Parathyroid adenoma (tissue), 2 donors: ENCODE results near the gene HBD.

Source experiments
- H2AFZ ChIP-seq: fragments of 300-600 bp; sonication (generic); one replicate; pipeline ENCODE4 v1.7.0; 2017; ENCODE audit warnings: antibody characterized with exemption, mild to moderate bottlenecking
- H3K27ac ChIP-seq: fragments of 300-600 bp; sonication (generic); one replicate; pipeline ENCODE4 v1.7.0; 2017
- H3K27me3 ChIP-seq: fragments of 300-600 bp; sonication (generic); one replicate; pipeline ENCODE4 v1.7.0; 2017; ENCODE audit warnings: low read length; ENCODE audit not compliant: control insufficient read depth, insufficient read depth
- H3K36me3 ChIP-seq: fragments of 300-600 bp; sonication (generic); one replicate; pipeline ENCODE4 v1.7.0; 2017; ENCODE audit warnings: low read length; ENCODE audit not compliant: control insufficient read depth, insufficient read depth
- H3K4me1 ChIP-seq: fragments of 300-600 bp; sonication (generic); one replicate; pipeline ENCODE4 v1.7.0; 2017; ENCODE audit warnings: control low read depth
- H3K4me2 ChIP-seq: fragments of 300-600 bp; sonication (generic); one replicate; pipeline ENCODE4 v1.7.0; 2017; ENCODE audit warnings: low read length
- H3K4me3 ChIP-seq: fragments of 300-600 bp; sonication (generic); one replicate; pipeline ENCODE4 v1.7.0; 2017; ENCODE audit warnings: low read depth, low read length
- H3K79me2 ChIP-seq: fragments of 300-600 bp; sonication (generic); one replicate; pipeline ENCODE4 v1.7.0; 2017; ENCODE audit warnings: control low read depth
- H3K9ac ChIP-seq: fragments of 300-600 bp; sonication (generic); one replicate; pipeline ENCODE4 v1.7.0; 2017; ENCODE audit warnings: mild to moderate bottlenecking
- H3K9me3 ChIP-seq: fragments of 300-600 bp; sonication (generic); one replicate; pipeline ENCODE4 v1.7.0; 2017; ENCODE audit warnings: low read length; ENCODE audit not compliant: control insufficient read depth
- TF ChIP-seq, protein P1 (sequence below): fragments of 300-600 bp; sonication (generic); IDR thresholded peaks from one replicate; pipeline ENCODE4 v1.7.0; 2017; ENCODE audit warnings: antibody characterized with exemption, mild to moderate bottlenecking
- donor health status: primary hyperparathyroidism.

Gene HBD

DNA sequence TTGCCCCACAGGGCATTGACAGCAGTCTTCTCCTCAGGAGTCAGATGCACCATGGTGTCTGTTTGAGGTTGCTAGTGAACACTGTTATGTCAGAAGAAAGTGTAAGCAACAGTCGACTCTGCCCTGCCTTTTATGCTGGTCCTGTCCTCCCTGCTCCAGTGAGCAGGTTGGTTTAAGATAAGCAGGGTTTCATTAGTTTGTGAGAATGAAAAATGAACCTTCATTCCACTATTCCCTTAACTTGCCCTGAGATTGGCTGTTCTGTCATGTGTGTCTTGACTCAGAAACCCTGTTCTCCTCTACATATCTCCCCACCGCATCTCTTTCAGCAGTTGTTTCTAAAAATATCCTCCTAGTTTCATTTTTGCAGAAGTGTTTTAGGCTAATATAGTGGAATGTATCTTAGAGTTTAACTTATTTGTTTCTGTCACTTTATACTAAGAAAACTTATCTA is at the start of gene HBD:
Gene HBD (minus strand): TSS at position 103 of the 454 bp plus-strand sequence. CDS start 50 bp downstream, at position 53.
- no peak within 1 kb of the TSS for H3K4me2 ChIP-seq

DNA sequence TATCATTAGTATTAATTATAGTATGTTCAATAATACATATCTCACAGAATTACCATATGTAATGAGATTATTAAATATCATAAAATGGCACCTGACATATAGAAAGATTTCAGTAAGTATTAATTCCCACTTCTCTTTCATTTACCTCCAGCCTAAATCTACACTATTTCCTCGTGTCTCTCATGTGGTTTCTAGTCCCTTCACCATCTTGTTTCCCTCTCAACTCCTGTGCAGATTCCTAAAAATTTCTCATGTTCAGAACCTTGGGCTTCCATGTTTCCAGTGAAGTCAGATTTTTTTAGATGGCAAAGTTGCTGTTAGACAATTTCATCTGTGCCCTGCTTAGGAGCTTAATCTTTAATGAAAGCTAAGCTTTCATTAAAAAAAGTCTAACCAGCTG is 49.6 kb upstream of the HBD start:
- Histone ChIP-seq H3K9ac (no peak overlapping the region), H3K4me2 (no peak overlapping the region), H3K4me3 (no peak overlapping the region), H3K4me1 (no peaks in the 10 kb centered on the region), H3K79me2 (no peaks in the 10 kb centered on the region), H3K27ac (no peak overlapping the region), H2AFZ (no peak overlapping the region), H3K9me3 (no peaks in the 10 kb centered on the region), H3K27me3 (no peaks in the 10 kb centered on the region), H3K36me3 (no peaks in the 10 kb centered on the region)
- TF ChIP-seq, protein P1, sequence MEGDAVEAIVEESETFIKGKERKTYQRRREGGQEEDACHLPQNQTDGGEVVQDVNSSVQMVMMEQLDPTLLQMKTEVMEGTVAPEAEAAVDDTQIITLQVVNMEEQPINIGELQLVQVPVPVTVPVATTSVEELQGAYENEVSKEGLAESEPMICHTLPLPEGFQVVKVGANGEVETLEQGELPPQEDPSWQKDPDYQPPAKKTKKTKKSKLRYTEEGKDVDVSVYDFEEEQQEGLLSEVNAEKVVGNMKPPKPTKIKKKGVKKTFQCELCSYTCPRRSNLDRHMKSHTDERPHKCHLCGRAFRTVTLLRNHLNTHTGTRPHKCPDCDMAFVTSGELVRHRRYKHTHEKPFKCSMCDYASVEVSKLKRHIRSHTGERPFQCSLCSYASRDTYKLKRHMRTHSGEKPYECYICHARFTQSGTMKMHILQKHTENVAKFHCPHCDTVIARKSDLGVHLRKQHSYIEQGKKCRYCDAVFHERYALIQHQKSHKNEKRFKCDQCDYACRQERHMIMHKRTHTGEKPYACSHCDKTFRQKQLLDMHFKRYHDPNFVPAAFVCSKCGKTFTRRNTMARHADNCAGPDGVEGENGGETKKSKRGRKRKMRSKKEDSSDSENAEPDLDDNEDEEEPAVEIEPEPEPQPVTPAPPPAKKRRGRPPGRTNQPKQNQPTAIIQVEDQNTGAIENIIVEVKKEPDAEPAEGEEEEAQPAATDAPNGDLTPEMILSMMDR: no peak

More for the DNA sequence above, at the start of gene HBD:
- no peak within 1 kb of the TSS for H3K27ac ChIP-seq
- no peaks in the 10 kb centered on the region for H3K79me2 ChIP-seq
- TF ChIP-seq, protein P1: no peak
- no peaks in the 10 kb centered on the region for H3K36me3 ChIP-seq
- no peaks in the 10 kb centered on the region for H3K27me3 ChIP-seq
- H2AFZ ChIP-seq: no peak within 1 kb of the TSS
- no peak within 1 kb of the TSS for H3K4me3 ChIP-seq
- H3K4me1 ChIP-seq: no peaks in the 10 kb centered on the region
- H3K9me3 ChIP-seq: no peaks in the 10 kb centered on the region
- no peak within 1 kb of the TSS for H3K9ac ChIP-seq

DNA sequence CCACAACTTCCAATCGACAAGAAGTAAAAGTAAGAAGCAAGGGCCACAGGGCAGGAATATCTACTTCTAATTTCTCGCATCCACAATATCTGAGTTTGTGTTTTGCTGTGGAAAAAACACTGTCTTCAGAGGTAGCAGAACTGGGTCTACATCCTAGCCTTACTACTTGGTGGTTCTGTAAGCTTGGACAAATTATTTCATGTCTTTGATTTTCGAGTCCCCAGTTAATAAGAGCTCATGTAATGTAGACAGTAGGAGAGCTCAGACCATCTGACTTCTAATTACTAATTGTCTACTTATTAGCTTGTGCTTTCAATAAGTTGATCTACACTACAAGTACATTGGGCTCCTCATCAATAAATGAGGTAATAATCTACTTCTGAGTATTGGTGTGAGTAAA is 48.8 kb upstream of the HBD start:
- Histone ChIP-seq H3K9ac (no peak overlapping the region), H3K9me3 (no peaks in the 10 kb centered on the region), H3K4me1 (no peaks in the 10 kb centered on the region), H3K4me3 (no peak overlapping the region), H3K27ac (no peak overlapping the region), H3K36me3 (no peaks in the 10 kb centered on the region), H3K4me2 (no peak overlapping the region), H3K27me3 (no peaks in the 10 kb centered on the region), H2AFZ (no peak overlapping the region), H3K79me2 (no peaks in the 10 kb centered on the region)
- TF ChIP-seq, protein P1: no peak

DNA sequence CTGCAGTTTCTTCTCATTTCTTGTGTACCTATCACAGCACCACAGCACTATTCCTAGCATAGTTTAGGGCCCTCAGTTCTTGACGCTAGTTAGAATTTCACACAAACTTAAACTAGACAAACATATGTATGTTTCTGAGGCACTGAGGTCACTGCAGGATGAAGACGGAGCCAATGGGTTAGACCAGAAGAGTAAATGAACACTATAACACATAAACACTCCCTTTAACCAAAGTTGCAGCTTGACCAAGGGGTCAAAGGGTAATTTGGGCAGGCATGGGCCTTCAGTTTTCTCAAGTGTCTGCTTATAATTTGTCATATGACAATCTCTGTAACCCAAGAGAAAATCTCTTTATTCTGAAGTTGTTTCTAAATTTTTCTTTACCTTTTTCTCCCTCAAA is 48.3 kb upstream of the HBD start:
- TF ChIP-seq, protein P1: no peak
- no peak overlapping the region for H3K4me3 ChIP-seq
- no peaks in the 10 kb centered on the region for H3K36me3 ChIP-seq
- no peak overlapping the region for H3K9ac ChIP-seq
- H3K4me1 ChIP-seq: no peaks in the 10 kb centered on the region
- no peaks in the 10 kb centered on the region for H3K27me3 ChIP-seq
- no peaks in the 10 kb centered on the region for H3K79me2 ChIP-seq
- no peak overlapping the region for H2AFZ ChIP-seq
- no peaks in the 10 kb centered on the region for H3K9me3 ChIP-seq
- no peak overlapping the region for H3K27ac ChIP-seq
- no peak overlapping the region for H3K4me2 ChIP-seq

DNA sequence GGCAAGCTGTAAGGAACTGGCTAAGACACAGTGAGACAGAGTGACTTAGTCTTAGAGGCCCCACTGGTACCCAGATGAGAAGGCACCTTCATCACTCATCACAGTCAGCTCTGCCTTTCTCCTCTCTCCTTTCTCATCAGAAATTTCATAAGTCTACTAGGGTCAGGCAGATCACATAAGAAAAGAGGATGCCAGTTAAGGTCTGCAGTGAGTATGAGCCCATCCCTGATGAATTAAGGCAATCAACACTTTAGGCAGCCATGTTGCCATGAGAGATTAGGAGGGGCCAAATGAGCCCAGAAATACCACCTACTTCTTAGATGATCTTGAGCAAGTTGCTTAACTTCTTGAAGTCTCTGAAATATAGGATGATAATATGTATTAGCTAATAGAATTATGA is 47.3 kb upstream of the HBD start:
- H3K9ac ChIP-seq: no peak overlapping the region
- no peak overlapping the region for H3K4me2 ChIP-seq
- H3K79me2 ChIP-seq: no peaks in the 10 kb centered on the region
- H3K4me1 ChIP-seq: no peaks in the 10 kb centered on the region
- H2AFZ ChIP-seq: no peak overlapping the region
- TF ChIP-seq, protein P1: no peak
- no peaks in the 10 kb centered on the region for H3K9me3 ChIP-seq
- H3K27ac ChIP-seq: no peak overlapping the region
- H3K36me3 ChIP-seq: no peaks in the 10 kb centered on the region
- no peak overlapping the region for H3K4me3 ChIP-seq
- H3K27me3 ChIP-seq: no peaks in the 10 kb centered on the region
